Measurements from ENCODE around the gene UGT1A9. TPM values are rescaled to one million over a fixed set of nuclear protein-coding genes. Genes with fewer than 3 reads are reported as not detected.

Gene UGT1A9
- polyA plus RNA-seq, 1 donor from 2014 or later: not detected

DNA sequence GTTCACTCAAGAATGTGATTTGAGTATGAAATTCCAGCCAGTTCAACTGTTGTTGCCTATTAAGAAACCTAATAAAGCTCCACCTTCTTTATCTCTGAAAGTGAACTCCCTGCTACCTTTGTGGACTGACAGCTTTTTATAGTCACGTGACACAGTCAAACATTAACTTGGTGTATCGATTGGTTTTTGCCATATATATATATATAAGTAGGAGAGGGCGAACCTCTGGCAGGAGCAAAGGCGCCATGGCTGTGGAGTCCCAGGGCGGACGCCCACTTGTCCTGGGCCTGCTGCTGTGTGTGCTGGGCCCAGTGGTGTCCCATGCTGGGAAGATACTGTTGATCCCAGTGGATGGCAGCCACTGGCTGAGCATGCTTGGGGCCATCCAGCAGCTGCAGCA, 88.3 kb downstream of the UGT1A9 start, which contains the start of gene UGT1A1:
Gene UGT1A1 (plus strand): TSS at position 228 of the 400 bp plus-strand sequence. CDS start 18 bp downstream, at position 246.
- TF ChIP-seq EZH2 (IDR thresholded peaks at IDR 0.05; ENCODE audit: borderline replicate concordance, insufficient read depth, low read length, poor library complexity, severe bottlenecking) (no peak), TAF1 (IDR thresholded peaks at IDR 0.05; ENCODE audit: low read depth) (no peak), EP300 (conservative IDR thresholded peaks at IDR 0.05; ENCODE audit: poor library complexity, severe bottlenecking) (no peak), POLR2AphosphoS5 (IDR thresholded peaks at IDR 0.05) (no peak), RAD21 (conservative IDR thresholded peaks at IDR 0.05) (no peak)
- TF ChIP-seq, protein P1, sequence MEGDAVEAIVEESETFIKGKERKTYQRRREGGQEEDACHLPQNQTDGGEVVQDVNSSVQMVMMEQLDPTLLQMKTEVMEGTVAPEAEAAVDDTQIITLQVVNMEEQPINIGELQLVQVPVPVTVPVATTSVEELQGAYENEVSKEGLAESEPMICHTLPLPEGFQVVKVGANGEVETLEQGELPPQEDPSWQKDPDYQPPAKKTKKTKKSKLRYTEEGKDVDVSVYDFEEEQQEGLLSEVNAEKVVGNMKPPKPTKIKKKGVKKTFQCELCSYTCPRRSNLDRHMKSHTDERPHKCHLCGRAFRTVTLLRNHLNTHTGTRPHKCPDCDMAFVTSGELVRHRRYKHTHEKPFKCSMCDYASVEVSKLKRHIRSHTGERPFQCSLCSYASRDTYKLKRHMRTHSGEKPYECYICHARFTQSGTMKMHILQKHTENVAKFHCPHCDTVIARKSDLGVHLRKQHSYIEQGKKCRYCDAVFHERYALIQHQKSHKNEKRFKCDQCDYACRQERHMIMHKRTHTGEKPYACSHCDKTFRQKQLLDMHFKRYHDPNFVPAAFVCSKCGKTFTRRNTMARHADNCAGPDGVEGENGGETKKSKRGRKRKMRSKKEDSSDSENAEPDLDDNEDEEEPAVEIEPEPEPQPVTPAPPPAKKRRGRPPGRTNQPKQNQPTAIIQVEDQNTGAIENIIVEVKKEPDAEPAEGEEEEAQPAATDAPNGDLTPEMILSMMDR (IDR thresholded peaks at IDR 0.05; ENCODE audit: poor library complexity, severe bottlenecking): no peak
- TF ChIP-seq, protein P2, sequence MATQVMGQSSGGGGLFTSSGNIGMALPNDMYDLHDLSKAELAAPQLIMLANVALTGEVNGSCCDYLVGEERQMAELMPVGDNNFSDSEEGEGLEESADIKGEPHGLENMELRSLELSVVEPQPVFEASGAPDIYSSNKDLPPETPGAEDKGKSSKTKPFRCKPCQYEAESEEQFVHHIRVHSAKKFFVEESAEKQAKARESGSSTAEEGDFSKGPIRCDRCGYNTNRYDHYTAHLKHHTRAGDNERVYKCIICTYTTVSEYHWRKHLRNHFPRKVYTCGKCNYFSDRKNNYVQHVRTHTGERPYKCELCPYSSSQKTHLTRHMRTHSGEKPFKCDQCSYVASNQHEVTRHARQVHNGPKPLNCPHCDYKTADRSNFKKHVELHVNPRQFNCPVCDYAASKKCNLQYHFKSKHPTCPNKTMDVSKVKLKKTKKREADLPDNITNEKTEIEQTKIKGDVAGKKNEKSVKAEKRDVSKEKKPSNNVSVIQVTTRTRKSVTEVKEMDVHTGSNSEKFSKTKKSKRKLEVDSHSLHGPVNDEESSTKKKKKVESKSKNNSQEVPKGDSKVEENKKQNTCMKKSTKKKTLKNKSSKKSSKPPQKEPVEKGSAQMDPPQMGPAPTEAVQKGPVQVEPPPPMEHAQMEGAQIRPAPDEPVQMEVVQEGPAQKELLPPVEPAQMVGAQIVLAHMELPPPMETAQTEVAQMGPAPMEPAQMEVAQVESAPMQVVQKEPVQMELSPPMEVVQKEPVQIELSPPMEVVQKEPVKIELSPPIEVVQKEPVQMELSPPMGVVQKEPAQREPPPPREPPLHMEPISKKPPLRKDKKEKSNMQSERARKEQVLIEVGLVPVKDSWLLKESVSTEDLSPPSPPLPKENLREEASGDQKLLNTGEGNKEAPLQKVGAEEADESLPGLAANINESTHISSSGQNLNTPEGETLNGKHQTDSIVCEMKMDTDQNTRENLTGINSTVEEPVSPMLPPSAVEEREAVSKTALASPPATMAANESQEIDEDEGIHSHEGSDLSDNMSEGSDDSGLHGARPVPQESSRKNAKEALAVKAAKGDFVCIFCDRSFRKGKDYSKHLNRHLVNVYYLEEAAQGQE (IDR thresholded peaks at IDR 0.05; ENCODE audit: borderline replicate concordance): no peak

DNA sequence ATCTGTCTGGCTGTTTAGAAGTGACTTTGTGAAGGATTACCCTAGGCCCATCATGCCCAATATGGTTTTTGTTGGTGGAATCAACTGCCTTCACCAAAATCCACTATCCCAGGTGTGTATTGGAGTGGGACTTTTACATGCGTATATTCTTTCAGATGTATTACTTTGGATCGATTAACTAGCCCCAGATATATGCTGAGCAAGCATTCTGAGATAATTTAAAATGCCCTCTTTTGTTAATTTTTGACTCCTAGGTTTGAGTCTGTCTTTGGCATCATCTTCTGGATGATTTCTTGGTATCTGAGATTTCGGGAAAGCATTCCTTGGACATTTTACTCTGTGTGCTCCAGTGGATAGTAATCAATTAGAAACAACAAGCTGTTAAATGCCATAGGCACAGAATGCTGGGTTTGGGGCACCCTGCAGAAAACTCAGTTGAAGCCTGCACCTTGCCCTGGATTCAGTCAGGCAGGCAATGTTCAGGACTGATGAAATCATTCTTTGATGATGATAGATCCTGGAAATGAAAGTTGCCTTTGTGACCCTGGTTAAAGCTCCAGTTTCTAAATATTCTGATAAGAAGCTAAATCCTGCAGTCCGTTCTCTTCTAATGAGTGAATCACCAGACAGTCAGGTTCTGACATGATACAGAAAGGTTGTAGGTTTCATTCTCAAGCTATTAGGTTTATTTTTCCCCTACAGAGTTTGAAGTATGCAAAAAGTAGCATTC, 89.5 kb downstream of the UGT1A9 start:
- no peak overlapping the region for H3K27ac ChIP-seq (ENCODE audit: low read length)
- no peaks in the 10 kb centered on the region for H3K27me3 ChIP-seq (ENCODE audit: insufficient read depth, low read depth, low read length)
- no peaks in the 10 kb centered on the region for H3K36me3 ChIP-seq (ENCODE audit: insufficient read depth, low read length)
- no peak overlapping the region for H3K9ac ChIP-seq (ENCODE audit: low read length)
- H3F3A ChIP-seq (ENCODE audit: insufficient read depth, low read length, poor library complexity, severe bottlenecking): no peaks in the 10 kb centered on the region
- H3K79me2 ChIP-seq (replicated peaks; ENCODE audit: insufficient read depth, low read length): no peaks in the 10 kb centered on the region
- no peak overlapping the region for H3K4me3 ChIP-seq (ENCODE audit: low read length)
- TF ChIP-seq, protein P1 (IDR thresholded peaks at IDR 0.05; ENCODE audit: poor library complexity, severe bottlenecking): no peak
- TF ChIP-seq TAF1 (IDR thresholded peaks at IDR 0.05; ENCODE audit: low read depth): no peak
- TF ChIP-seq RAD21 (conservative IDR thresholded peaks at IDR 0.05): no peak
- TF ChIP-seq, protein P2 (IDR thresholded peaks at IDR 0.05; ENCODE audit: borderline replicate concordance): no peak
- no peak for TF ChIP-seq EP300 (conservative IDR thresholded peaks at IDR 0.05; ENCODE audit: poor library complexity, severe bottlenecking)
- TF ChIP-seq MXI1 (conservative IDR thresholded peaks at IDR 0.05; ENCODE audit: poor library complexity, severe bottlenecking): no peak
- no peak for TF ChIP-seq EZH2 (IDR thresholded peaks at IDR 0.05; ENCODE audit: borderline replicate concordance, insufficient read depth, low read length, poor library complexity, severe bottlenecking)
- no peak for TF ChIP-seq SMC3 (conservative IDR thresholded peaks at IDR 0.05; ENCODE audit: poor library complexity)
- no peaks in the 10 kb centered on the region for H3K9me2 ChIP-seq (ENCODE audit: insufficient read depth, low read length)
- no peaks in the 10 kb centered on the region for H3K9me3 ChIP-seq (ENCODE audit: low read length)
- H2AFZ ChIP-seq (ENCODE audit: low read depth, low read length): no peak overlapping the region
- no peaks in the 10 kb centered on the region for H4K20me1 ChIP-seq (ENCODE audit: insufficient read depth)
- no peak overlapping the region for H3K4me2 ChIP-seq (ENCODE audit: low read length)

More for the DNA sequence above, 88.3 kb downstream of the UGT1A9 start, which contains the start of gene UGT1A1:
- no peaks in the 10 kb centered on the region for H3K27me3 ChIP-seq (ENCODE audit: insufficient read depth, low read depth, low read length)
- no peaks in the 10 kb centered on the region for H4K20me1 ChIP-seq (ENCODE audit: insufficient read depth)
- H3K4me2 ChIP-seq (ENCODE audit: low read length): no peak within 1 kb of the TSS
- no peak within 1 kb of the TSS for H3K9ac ChIP-seq (ENCODE audit: low read length)
- no peaks in the 10 kb centered on the region for H3K9me2 ChIP-seq (ENCODE audit: insufficient read depth, low read length)
- H3F3A ChIP-seq (ENCODE audit: insufficient read depth, low read length, poor library complexity, severe bottlenecking): no peaks in the 10 kb centered on the region
- no peaks in the 10 kb centered on the region for H3K9me3 ChIP-seq (ENCODE audit: low read length)
- no peak within 1 kb of the TSS for H2AFZ ChIP-seq (ENCODE audit: low read depth, low read length)
- H3K4me3 ChIP-seq (ENCODE audit: low read length): no peak within 1 kb of the TSS
- no peaks in the 10 kb centered on the region for H3K79me2 ChIP-seq (replicated peaks; ENCODE audit: insufficient read depth, low read length)
- H3K27ac ChIP-seq (ENCODE audit: low read length): no peak within 1 kb of the TSS
- H3K36me3 ChIP-seq (ENCODE audit: insufficient read depth, low read length): no peaks in the 10 kb centered on the region

Data from neural cell (in vitro differentiated cells).